Loucy (cell line): ENCODE data around the gene CAPSL.

Source experiments
- H2AFZ ChIP-seq: fragments of 200-600 bp; sonication (generic); 2 replicates; pipeline ENCODE4 v1.6.0; 2016; ENCODE audit warnings: antibody characterized with exemption, mild to moderate bottlenecking, low read length, moderate library complexity
- H3F3A ChIP-seq: fragments of 200-600 bp; 2 replicates; pipeline ENCODE4 v1.6.0; 2016; ENCODE audit warnings: antibody characterized with exemption, low read depth, mild to moderate bottlenecking
- H3K27me3 ChIP-seq: fragments of 200-600 bp; sonication (generic); 2 replicates; pipeline ENCODE4 v1.6.1; 2014; ENCODE audit warnings: low read length, mild to moderate bottlenecking; ENCODE audit not compliant: insufficient read depth, poor library complexity, severe bottlenecking
- H3K36me3 ChIP-seq: fragments of 200-600 bp; sonication (generic); 2 replicates; pipeline ENCODE4 v1.6.1; 2016; ENCODE audit warnings: low read length; ENCODE audit not compliant: insufficient read depth
- H3K4me1 ChIP-seq: fragments of 200-600 bp; sonication (generic); 2 replicates; pipeline ENCODE4 v1.5.1; 2014; ENCODE audit warnings: low read length, mild to moderate bottlenecking; ENCODE audit not compliant: insufficient read depth, poor library complexity, severe bottlenecking
- H3K4me2 ChIP-seq: fragments of 200-600 bp; sonication (generic); 2 replicates; pipeline ENCODE4 v1.6.0; 2014; ENCODE audit warnings: antibody characterized with exemption, low read length, low read depth, mild to moderate bottlenecking; ENCODE audit not compliant: poor library complexity, severe bottlenecking
- H3K4me3 ChIP-seq: fragments of 200-600 bp; sonication (generic); 2 replicates; pipeline ENCODE4 v1.5.1; 2014; ENCODE audit warnings: low read length, mild to moderate bottlenecking, mixed read lengths; ENCODE audit not compliant: poor library complexity, severe bottlenecking
- H3K79me2 ChIP-seq: fragments of 200-600 bp; sonication (generic); 2 replicates; pipeline ENCODE4 v1.6.1; 2014; ENCODE audit warnings: low read length; ENCODE audit not compliant: insufficient read depth
- H3K9ac ChIP-seq: fragments of 200-600 bp; sonication (generic); 2 replicates; pipeline ENCODE4 v1.6.0; 2014; ENCODE audit warnings: mild to moderate bottlenecking, low read depth, low read length, moderate library complexity; ENCODE audit not compliant: poor library complexity, severe bottlenecking
- H3K9me2 ChIP-seq: fragments of 200-600 bp; sonication (generic); replicated peaks from 2 replicates; pipeline ENCODE4 v1.6.1; 2016; ENCODE audit warnings: low read depth, low read length, mixed read lengths
- H3K9me3 ChIP-seq: fragments of 200-600 bp; sonication (generic); 2 replicates; pipeline ENCODE4 v1.6.1; 2014; ENCODE audit warnings: mild to moderate bottlenecking, antibody characterized with exemption, low read length, low read depth; ENCODE audit not compliant: insufficient read depth
- H4K20me1 ChIP-seq: fragments of 200-600 bp; sonication (generic); 2 replicates; pipeline ENCODE4 v1.6.0; 2014; ENCODE audit warnings: antibody characterized with exemption, low read length, mild to moderate bottlenecking; ENCODE audit not compliant: insufficient read depth, poor library complexity, severe bottlenecking
- EZH2phosphoT487 ChIP-seq: fragments of 200-600 bp; IDR thresholded peaks from 2 replicates; pipeline ENCODE4 v1.6.1; 2018; ENCODE audit warnings: antibody characterized with exemption, mild to moderate bottlenecking, moderate library complexity, borderline replicate concordance
- TF ChIP-seq, protein P1 (sequence below): fragments of 200-600 bp; sonication (generic); conservative IDR thresholded peaks from 2 replicates; pipeline ENCODE4 v1.5.1; 2014; ENCODE audit warnings: mild to moderate bottlenecking, antibody characterized with exemption, low read length

The CAPSL gene

GRCh38 chr5:35963381-35963843 lies 25.0 kb upstream of the CAPSL start:
- no peaks in the 10 kb centered on the region for H3K36me3 ChIP-seq

GRCh38 chr5:35960328-35960727 lies 21.9 kb upstream of the CAPSL start:
- Histone ChIP-seq H3K9me3 (peaks cover 5% of the 10 kb centered on the region; the same call in 1 of the 2 replicates), H3K4me1 (no peaks in the 10 kb centered on the region), H3K9me2 (no peaks in the 10 kb centered on the region), H3K4me2 (no peak overlapping the region), H3K79me2 (no peaks in the 10 kb centered on the region), H2AFZ (no peak overlapping the region), H3K9ac (no peak overlapping the region), H3K36me3 (no peaks in the 10 kb centered on the region), H3K4me3 (no peak overlapping the region), H3F3A (no peaks in the 10 kb centered on the region), H3K27me3 (no peaks in the 10 kb centered on the region), H4K20me1 (no peaks in the 10 kb centered on the region)
- TF ChIP-seq, protein P1, sequence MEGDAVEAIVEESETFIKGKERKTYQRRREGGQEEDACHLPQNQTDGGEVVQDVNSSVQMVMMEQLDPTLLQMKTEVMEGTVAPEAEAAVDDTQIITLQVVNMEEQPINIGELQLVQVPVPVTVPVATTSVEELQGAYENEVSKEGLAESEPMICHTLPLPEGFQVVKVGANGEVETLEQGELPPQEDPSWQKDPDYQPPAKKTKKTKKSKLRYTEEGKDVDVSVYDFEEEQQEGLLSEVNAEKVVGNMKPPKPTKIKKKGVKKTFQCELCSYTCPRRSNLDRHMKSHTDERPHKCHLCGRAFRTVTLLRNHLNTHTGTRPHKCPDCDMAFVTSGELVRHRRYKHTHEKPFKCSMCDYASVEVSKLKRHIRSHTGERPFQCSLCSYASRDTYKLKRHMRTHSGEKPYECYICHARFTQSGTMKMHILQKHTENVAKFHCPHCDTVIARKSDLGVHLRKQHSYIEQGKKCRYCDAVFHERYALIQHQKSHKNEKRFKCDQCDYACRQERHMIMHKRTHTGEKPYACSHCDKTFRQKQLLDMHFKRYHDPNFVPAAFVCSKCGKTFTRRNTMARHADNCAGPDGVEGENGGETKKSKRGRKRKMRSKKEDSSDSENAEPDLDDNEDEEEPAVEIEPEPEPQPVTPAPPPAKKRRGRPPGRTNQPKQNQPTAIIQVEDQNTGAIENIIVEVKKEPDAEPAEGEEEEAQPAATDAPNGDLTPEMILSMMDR: no peak
- no peak for TF ChIP-seq EZH2phosphoT487

More at GRCh38 chr5:35963381-35963843, 25.0 kb upstream of the CAPSL start:
- Histone ChIP-seq H3K4me1 (no peaks in the 10 kb centered on the region), H3K9me3 (peaks cover 5% of the 10 kb centered on the region; the same call in 1 of the 2 replicates), H4K20me1 (no peaks in the 10 kb centered on the region), H3K79me2 (no peaks in the 10 kb centered on the region), H3K9ac (no peak overlapping the region), H3K4me2 (no peak overlapping the region), H3K4me3 (no peak overlapping the region), H3K27me3 (no peaks in the 10 kb centered on the region), H2AFZ (no peak overlapping the region), H3F3A (no peaks in the 10 kb centered on the region), H3K9me2 (no peaks in the 10 kb centered on the region)
- TF ChIP-seq, protein P1: peak; percentile 71
- no peak for TF ChIP-seq EZH2phosphoT487

GRCh38 chr5:35956429-35956828 lies 18.0 kb upstream of the CAPSL start:
- Histone ChIP-seq H3K9ac (no peak overlapping the region), H4K20me1 (no peaks in the 10 kb centered on the region), H3K4me1 (no peaks in the 10 kb centered on the region), H3K9me2 (no peaks in the 10 kb centered on the region), H3K4me3 (no peak overlapping the region), H2AFZ (no peak overlapping the region), H3F3A (no peaks in the 10 kb centered on the region), H3K9me3 (no peaks in the 10 kb centered on the region), H3K36me3 (no peaks in the 10 kb centered on the region), H3K27me3 (no peaks in the 10 kb centered on the region), H3K4me2 (no peak overlapping the region), H3K79me2 (no peaks in the 10 kb centered on the region)
- no peak for TF ChIP-seq EZH2phosphoT487

DNA sequence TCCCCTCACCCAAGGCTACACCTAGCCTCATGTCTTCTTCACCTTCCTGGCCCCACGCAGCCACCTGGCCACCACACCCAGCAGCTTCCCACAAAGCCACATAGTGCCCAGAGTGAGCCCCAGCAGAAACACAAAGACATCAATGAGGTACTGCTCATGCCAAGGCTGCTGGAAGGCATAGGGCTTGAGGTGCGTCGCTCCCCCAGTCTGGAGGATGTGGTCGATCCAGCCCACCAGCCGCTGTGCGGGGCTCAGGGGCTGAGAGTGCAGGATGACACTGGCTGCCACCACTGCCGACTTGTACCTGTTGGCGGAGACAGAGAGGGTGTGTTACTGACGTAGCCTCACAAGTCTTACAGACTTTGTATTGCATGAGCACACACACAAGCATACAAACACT lies 15.8 kb upstream of the CAPSL start:
- no peak overlapping the region for H3K4me3 ChIP-seq
- H3K4me2 ChIP-seq: no peak overlapping the region
- H4K20me1 ChIP-seq: no peaks in the 10 kb centered on the region
- no peak for TF ChIP-seq EZH2phosphoT487
- TF ChIP-seq, protein P1: no peak
- H3K27me3 ChIP-seq: no peaks in the 10 kb centered on the region
- no peaks in the 10 kb centered on the region for H3K79me2 ChIP-seq
- no peak overlapping the region for H2AFZ ChIP-seq
- H3K9me3 ChIP-seq: no peaks in the 10 kb centered on the region
- no peak overlapping the region for H3K9ac ChIP-seq
- no peaks in the 10 kb centered on the region for H3K36me3 ChIP-seq
- H3K9me2 ChIP-seq: no peaks in the 10 kb centered on the region
- no peaks in the 10 kb centered on the region for H3F3A ChIP-seq
- H3K4me1 ChIP-seq: no peaks in the 10 kb centered on the region
